Vagina (tissue), 2 donors: ENCODE results near the gene LY6G5B. TPM values are rescaled to one million over a fixed set of nuclear protein-coding genes. Genes with fewer than 3 reads are reported as not detected.

Source experiments
- DNase-seq, 2 donors: peaks; one replicate each; pipeline ENCODE4 v3.0.0-alpha.2; 2017; ENCODE audit errors: extremely low spot score in 2 of 2
- H3K27ac ChIP-seq: fragments of 200-600 bp; sonication (generic); one replicate; pipeline ENCODE4 v1.5.1; 2019
- H3K27me3 ChIP-seq: fragments of 200-600 bp; sonication (generic); one replicate; pipeline ENCODE4 v1.5.1; 2019
- H3K36me3 ChIP-seq, 2 donors: fragments of 200-600 bp; sonication (generic); one replicate each; pipeline ENCODE4 v1.5.1; 2017 to 2019
- H3K4me1 ChIP-seq: fragments of 200-600 bp; sonication (generic); one replicate; pipeline ENCODE4 v1.5.1; 2019
- H3K4me3 ChIP-seq, 2 donors: fragments of 200-600 bp; sonication (generic); 1 replicate in 1 of 2; 2 replicates in 1 of 2; pipeline ENCODE4 v1.5.1; 2016 to 2019
- H3K9me3 ChIP-seq: fragments of 200-600 bp; sonication (generic); one replicate; pipeline ENCODE4 v1.5.1; 2019
- POLR2A ChIP-seq, 2 donors: fragments of 450-650 bp; IDR thresholded peaks; one replicate each; pipeline ENCODE4 v1.6.1; 2017; ENCODE audit warnings: antibody characterized with exemption in 2 of 2, mild to moderate bottlenecking in 2 of 2, moderate library complexity in 2 of 2
- POLR2AphosphoS5 ChIP-seq, 2 donors: sonication (generic); formaldehyde crosslinking; IDR thresholded peaks; one replicate each; pipeline ENCODE4 v1.9.0; 2017; ENCODE audit warnings: antibody characterized with exemption in 2 of 2, mild to moderate bottlenecking in 2 of 2, low read depth in 1 of 2; ENCODE audit not compliant: insufficient read depth in 1 of 2
- intact Hi-C: fragments of 100-400 bp; cut with DNase I; formaldehyde crosslinking; loops from one replicate; pipeline ENCODE4 v1.15.1; 2023
- total RNA-seq: library from RNA; depleted of rRNA; stranded (reverse); fragments of >200 nt; gene quantifications from one replicate; pipeline ENCODE4 v1.2.3, GENCODE V29; 2016
- TF ChIP-seq, protein P1 (sequence below), 3 experiments: fragments of 450-650 bp in 2 of 3; fragments of 200-600 bp in 1 of 3; sonication (generic) in 1 of 3; IDR thresholded peaks; one replicate each; pipeline ENCODE4 v1.5.1; 2017 to 2019; ENCODE audit warnings: antibody characterized with exemption in 3 of 3, mild to moderate bottlenecking in 2 of 3, moderate library complexity in 2 of 3

The LY6G5B gene
- total RNA-seq, 1 donor from 2014 or later = 7.4 TPM

- no peak for DNase-seq
- Histone ChIP-seq H3K4me1 (no peaks in the 10 kb centered on the region), H3K9me3 (no peaks in the 10 kb centered on the region), H3K27ac (no peak overlapping the region), H3K4me3 (no peak overlapping the region), H3K36me3 (peaks cover 0 to 95% of the 10 kb centered on the region in 2 donors), H3K27me3 (no peaks in the 10 kb centered on the region)
- TF ChIP-seq POLR2AphosphoS5 (IDR thresholded peaks at IDR 0.05; ENCODE audit: insufficient read depth in 1 of 2, low read depth in 1 of 2) = no peak
- TF ChIP-seq, protein P1, sequence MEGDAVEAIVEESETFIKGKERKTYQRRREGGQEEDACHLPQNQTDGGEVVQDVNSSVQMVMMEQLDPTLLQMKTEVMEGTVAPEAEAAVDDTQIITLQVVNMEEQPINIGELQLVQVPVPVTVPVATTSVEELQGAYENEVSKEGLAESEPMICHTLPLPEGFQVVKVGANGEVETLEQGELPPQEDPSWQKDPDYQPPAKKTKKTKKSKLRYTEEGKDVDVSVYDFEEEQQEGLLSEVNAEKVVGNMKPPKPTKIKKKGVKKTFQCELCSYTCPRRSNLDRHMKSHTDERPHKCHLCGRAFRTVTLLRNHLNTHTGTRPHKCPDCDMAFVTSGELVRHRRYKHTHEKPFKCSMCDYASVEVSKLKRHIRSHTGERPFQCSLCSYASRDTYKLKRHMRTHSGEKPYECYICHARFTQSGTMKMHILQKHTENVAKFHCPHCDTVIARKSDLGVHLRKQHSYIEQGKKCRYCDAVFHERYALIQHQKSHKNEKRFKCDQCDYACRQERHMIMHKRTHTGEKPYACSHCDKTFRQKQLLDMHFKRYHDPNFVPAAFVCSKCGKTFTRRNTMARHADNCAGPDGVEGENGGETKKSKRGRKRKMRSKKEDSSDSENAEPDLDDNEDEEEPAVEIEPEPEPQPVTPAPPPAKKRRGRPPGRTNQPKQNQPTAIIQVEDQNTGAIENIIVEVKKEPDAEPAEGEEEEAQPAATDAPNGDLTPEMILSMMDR (IDR thresholded peaks at IDR 0.05) = no peak
- TF ChIP-seq POLR2A (IDR thresholded peaks at IDR 0.05) = no peak
- intact Hi-C loops = no loop called here
These were observed 29.2 kb upstream of the LY6G5B start for GRCh38 chr6:31640612-31641011.

DNA sequence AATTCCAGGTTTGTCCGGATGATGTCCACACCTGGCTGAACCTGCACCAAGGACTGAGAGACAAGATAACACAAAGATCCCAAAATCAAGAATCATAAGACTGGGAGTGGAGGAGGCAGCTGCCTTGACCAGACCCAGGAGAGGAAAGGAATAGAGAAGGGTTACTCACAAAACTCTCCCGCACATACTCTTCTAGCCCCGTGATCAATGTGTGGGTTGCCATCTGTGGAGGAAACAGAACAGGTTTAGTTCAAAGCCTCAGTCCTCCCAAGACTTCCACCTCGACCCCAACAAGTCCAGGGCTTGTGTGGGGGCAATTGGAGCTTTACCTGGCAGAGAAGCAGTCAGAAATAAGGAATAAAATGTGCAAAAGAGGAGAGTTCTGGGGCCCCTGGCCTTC, 28.4 kb upstream of the LY6G5B start:
- intact Hi-C loops = no loop called here

DNA sequence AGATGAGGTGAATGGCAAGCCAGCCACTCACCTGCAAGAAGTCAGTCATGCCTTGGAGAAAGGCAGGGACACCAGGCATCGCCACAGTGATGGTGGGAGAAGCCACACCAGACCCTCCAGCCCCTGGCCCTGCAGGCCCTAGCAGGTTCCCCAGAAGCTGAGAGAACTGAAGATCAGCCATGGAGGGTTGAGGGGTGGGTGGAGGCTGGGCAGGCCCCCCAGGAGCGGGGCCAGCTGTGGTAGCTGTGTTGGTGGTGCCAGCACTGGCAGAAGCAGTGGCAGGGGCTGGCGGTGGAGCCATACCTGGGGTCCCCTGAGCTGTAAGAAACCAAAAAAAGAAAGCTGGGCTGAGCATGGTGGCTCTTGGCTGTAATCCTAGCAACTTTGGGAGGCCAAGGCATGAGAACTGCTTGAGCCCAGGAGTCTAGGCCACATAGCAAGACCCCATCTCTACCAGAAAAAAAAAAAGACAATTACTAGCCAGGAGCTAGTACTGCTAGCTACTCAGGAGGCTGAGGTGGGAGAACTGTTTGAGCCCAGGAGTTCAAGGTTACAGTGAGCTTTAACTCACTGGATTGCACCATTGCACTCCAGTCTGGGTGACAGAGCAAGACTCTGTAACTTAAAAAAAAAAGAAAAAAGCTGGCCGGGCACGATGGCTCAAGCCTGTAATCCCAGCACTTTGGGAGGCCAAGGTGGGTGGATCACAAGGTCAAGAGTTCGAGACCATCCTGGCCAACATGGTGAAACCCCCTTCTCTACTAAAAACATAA, 26.8 kb upstream of the LY6G5B start:
- Histone ChIP-seq H3K27me3 (no peaks in the 10 kb centered on the region), H3K4me3 (no peak overlapping the region), H3K27ac (no peak overlapping the region), H3K36me3 (peaks cover 0 to 95% of the 10 kb centered on the region in 2 donors), H3K9me3 (no peaks in the 10 kb centered on the region), H3K4me1 (no peaks in the 10 kb centered on the region)
- no peak for DNase-seq
- intact Hi-C loops = no loop called here
- TF ChIP-seq, protein P1 (IDR thresholded peaks at IDR 0.05) = no peak
- TF ChIP-seq POLR2A (IDR thresholded peaks at IDR 0.05) (no peak), POLR2AphosphoS5 (IDR thresholded peaks at IDR 0.05; ENCODE audit: insufficient read depth in 1 of 2, low read depth in 1 of 2) (no peak)

More for the DNA sequence above, 28.4 kb upstream of the LY6G5B start:
- H3K4me3 ChIP-seq = no peak overlapping the region
- no peak for DNase-seq
- no peaks in the 10 kb centered on the region for H3K9me3 ChIP-seq
- H3K4me1 ChIP-seq = no peaks in the 10 kb centered on the region
- H3K36me3 ChIP-seq = peaks cover 0 to 95% of the 10 kb centered on the region in 2 donors
- TF ChIP-seq POLR2AphosphoS5 (IDR thresholded peaks at IDR 0.05; ENCODE audit: insufficient read depth in 1 of 2, low read depth in 1 of 2) = no peak
- TF ChIP-seq POLR2A (IDR thresholded peaks at IDR 0.05) = no peak
- TF ChIP-seq, protein P1 (IDR thresholded peaks at IDR 0.05) = no peak
- H3K27me3 ChIP-seq = no peaks in the 10 kb centered on the region
- no peak overlapping the region for H3K27ac ChIP-seq

- H3K9me3 ChIP-seq = no peaks in the 10 kb centered on the region
- TF ChIP-seq, protein P1 (IDR thresholded peaks at IDR 0.05) = no peak
- TF ChIP-seq POLR2AphosphoS5 (IDR thresholded peaks at IDR 0.05; ENCODE audit: insufficient read depth in 1 of 2, low read depth in 1 of 2) = no peak
- TF ChIP-seq POLR2A (IDR thresholded peaks at IDR 0.05) = no peak
- no peaks in the 10 kb centered on the region for H3K27me3 ChIP-seq
- no peak overlapping the region for H3K27ac ChIP-seq
- H3K4me1 ChIP-seq = no peaks in the 10 kb centered on the region
- peaks cover 0 to 98% of the 10 kb centered on the region in 2 donors for H3K36me3 ChIP-seq
- DNase-seq = no peak
- intact Hi-C loops = no loop called here
- no peak overlapping the region for H3K4me3 ChIP-seq
These were observed 25.8 kb upstream of the LY6G5B start for GRCh38 chr6:31643818-31644454.

DNA sequence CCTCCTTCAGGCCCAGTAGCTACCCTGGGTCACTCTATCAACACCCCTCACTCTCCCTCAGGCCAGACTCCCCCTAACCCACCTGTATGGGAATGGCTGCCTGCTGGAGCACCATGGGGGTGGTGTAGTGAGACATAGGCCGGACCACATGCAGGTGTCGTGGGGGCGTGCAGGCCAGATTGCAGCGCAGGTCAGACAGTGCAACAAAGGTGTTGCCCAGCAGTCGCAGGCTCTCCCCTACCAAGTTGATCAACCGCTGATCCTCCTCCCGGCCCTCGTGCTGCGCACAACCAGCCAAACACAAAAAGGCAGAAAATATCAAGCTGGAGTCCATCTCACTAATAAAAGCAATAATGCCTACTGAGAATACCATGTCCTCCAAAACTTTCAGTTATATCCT, 24.5 kb upstream of the LY6G5B start:
- no peak for DNase-seq
- H3K4me1 ChIP-seq = peaks cover 4% of the 10 kb centered on the region
- peaks cover 0 to 91% of the 10 kb centered on the region in 2 donors for H3K36me3 ChIP-seq
- intact Hi-C loops = no loop called here
- no peak overlapping the region for H3K27ac ChIP-seq
- H3K27me3 ChIP-seq = no peaks in the 10 kb centered on the region
- TF ChIP-seq POLR2AphosphoS5 (IDR thresholded peaks at IDR 0.05; ENCODE audit: insufficient read depth in 1 of 2, low read depth in 1 of 2) (no peak), POLR2A (IDR thresholded peaks at IDR 0.05) (no peak)
- TF ChIP-seq, protein P1 (IDR thresholded peaks at IDR 0.05) = no peak
- no peak overlapping the region for H3K4me3 ChIP-seq
- H3K9me3 ChIP-seq = no peaks in the 10 kb centered on the region
